PC-9 (cell line): ENCODE results near the gene HEG1. TPM values are rescaled to one million over a fixed set of nuclear protein-coding genes. Genes with fewer than 3 reads are reported as not detected.

ENCODE experiments used
- BruUV-seq: library from RNA; stranded (reverse); fragments of 400-500 nt; replicated peaks from 2 replicates; lab custom pipeline; 2021; lab: Mats Ljungman, UMichigan
- CTCF ChIA-PET: fragments of 300-600 bp; sonication (Branson Sonifier 250); formaldehyde crosslinking; loops from one replicate; lab custom pipeline; 2022; ENCODE audit warnings: antibody characterized with exemption; lab: Charles Lee
- POLR2A ChIA-PET: fragments of 300-600 bp; sonication (Branson Sonifier 250); formaldehyde crosslinking; loops from one replicate; lab custom pipeline; 2022; ENCODE audit warnings: antibody characterized with exemption; ENCODE audit not compliant: unreplicated experiment; lab: Charles Lee
- DNase-seq, 2 experiments: peaks; one replicate each; pipeline versions ENCODE4 v3.0.0 to v3.0.0-alpha.2; 2015 to 2022; ENCODE audit warnings: mixed read lengths in 1 of 2
- H2AFZ ChIP-seq: fragments of 200-600 bp; sonication (generic); 2 replicates; pipeline ENCODE4 v1.8.1; 2017; ENCODE audit warnings: antibody characterized with exemption
- H3F3A ChIP-seq: fragments of 200-600 bp; sonication (generic); 2 replicates; pipeline ENCODE4 v1.8.1; 2017; ENCODE audit warnings: antibody characterized with exemption, mild to moderate bottlenecking, low read depth; ENCODE audit not compliant: insufficient read depth
- H3K27ac ChIP-seq: fragments of 200-600 bp; sonication (generic); 2 replicates; pipeline ENCODE4 v1.6.1; 2016; ENCODE audit warnings: mixed run types
- H3K27me3 ChIP-seq: fragments of 200-600 bp; sonication (generic); 2 replicates; pipeline ENCODE4 v1.6.1; 2016; ENCODE audit warnings: low read depth, mixed run types; ENCODE audit not compliant: insufficient read depth
- H3K36me3 ChIP-seq: fragments of 200-600 bp; sonication (generic); 2 replicates; pipeline ENCODE4 v1.6.1; 2016; ENCODE audit warnings: low read depth, mixed run types
- H3K4me1 ChIP-seq: fragments of 200-600 bp; sonication (generic); replicated peaks from 2 replicates; pipeline ENCODE4 v1.6.1; 2016; ENCODE audit warnings: mixed run types; ENCODE audit not compliant: insufficient read depth
- H3K4me2 ChIP-seq: fragments of 200-600 bp; sonication (generic); 2 replicates; pipeline ENCODE4 v1.6.1; 2017; ENCODE audit warnings: mixed run types
- H3K4me3 ChIP-seq: fragments of 200-600 bp; sonication (generic); 2 replicates; pipeline ENCODE4 v1.6.1; 2016; ENCODE audit warnings: mixed run types
- H3K79me2 ChIP-seq: fragments of 200-600 bp; sonication (generic); 2 replicates; pipeline ENCODE4 v1.6.1; 2017; ENCODE audit warnings: low read depth, mixed run types
- H3K9me2 ChIP-seq: fragments of 200-600 bp; sonication (generic); 2 replicates; pipeline ENCODE4 v1.8.1; 2017; ENCODE audit warnings: mild to moderate bottlenecking; ENCODE audit not compliant: insufficient read depth
- H3K9me3 ChIP-seq: fragments of 200-600 bp; sonication (generic); 2 replicates; pipeline ENCODE4 v1.8.1; 2016; ENCODE audit warnings: low read depth; ENCODE audit not compliant: insufficient read depth
- H4K20me1 ChIP-seq: fragments of 200-600 bp; sonication (generic); 2 replicates; pipeline ENCODE4 v1.8.1; 2017; ENCODE audit not compliant: insufficient read depth
- CTCF ChIP-seq: fragments of 200-600 bp; sonication (generic); conservative IDR thresholded peaks from 2 replicates; pipeline ENCODE4 v1.6.1; 2017; ENCODE audit warnings: mixed run types, antibody characterized with exemption, mild to moderate bottlenecking, moderate library complexity
- EZH2 ChIP-seq: fragments of 200-600 bp; sonication (generic); IDR thresholded peaks from 2 replicates; pipeline ENCODE4 v1.8.0; 2017; ENCODE audit warnings: antibody characterized with exemption, low read depth
- intact Hi-C: fragments of 100-400 bp; cut with micrococcal nuclease; formaldehyde crosslinking; loops from one replicate; pipeline ENCODE4 v1.10.0; 2022; ENCODE audit not compliant: unreplicated experiment
- total RNA-seq: library from RNA; stranded (reverse); gene quantifications from 2 replicates; pipeline ENCODE4 v1.2.3, GENCODE V29; 2021

The HEG1 gene
- total RNA-seq, 1 experiment from 2014 or later: 33.5 TPM

- no peak for DNase-seq
- H3K36me3 ChIP-seq: no peaks in the 10 kb centered on the region
- no peak overlapping the region for H3K4me2 ChIP-seq
- CTCF ChIA-PET: no interaction called here
- no peaks in the 10 kb centered on the region for H3K9me3 ChIP-seq
- no peaks in the 10 kb centered on the region for H3K27me3 ChIP-seq
- H3K4me3 ChIP-seq: no peak overlapping the region
- no peaks in the 10 kb centered on the region for H3K79me2 ChIP-seq
- POLR2A ChIA-PET: no interaction called here
- BruUV-seq: no TSS peak
- intact Hi-C loops: no loop called here
- no peaks in the 10 kb centered on the region for H4K20me1 ChIP-seq
- H2AFZ ChIP-seq: no peak overlapping the region
- no peaks in the 10 kb centered on the region for H3F3A ChIP-seq
- no peaks in the 10 kb centered on the region for H3K9me2 ChIP-seq
- no peak for TF ChIP-seq EZH2
- TF ChIP-seq CTCF: no peak
- H3K4me1 ChIP-seq: peaks cover 7% of the 10 kb centered on the region; the same call in 1 of the 2 replicates
- no peak overlapping the region for H3K27ac ChIP-seq
Measured at GRCh38 chr3:125048282-125048681, 7.5 kb downstream of the HEG1 start.

- ChIA-PET CTCF (interaction anchor here (0.7 kb wide), 1 partner anchor 37 kb away, joined by 3 read pairs; no protein-coding TSS in a partner anchor), POLR2A (no interaction called here)
- no peaks in the 10 kb centered on the region for H4K20me1 ChIP-seq
- H3K36me3 ChIP-seq: no peaks in the 10 kb centered on the region
- H3K4me1 ChIP-seq: no peaks in the 10 kb centered on the region
- no peak for DNase-seq
- no peak overlapping the region for H3K4me3 ChIP-seq
- no peaks in the 10 kb centered on the region for H3K79me2 ChIP-seq
- H3K9me3 ChIP-seq: no peaks in the 10 kb centered on the region
- H3K4me2 ChIP-seq: no peak overlapping the region
- TF ChIP-seq EZH2: no peak
- no peak for TF ChIP-seq CTCF
- no peak overlapping the region for H3K27ac ChIP-seq
- H3F3A ChIP-seq: no peaks in the 10 kb centered on the region
- intact Hi-C loops: no loop called here
- no peak overlapping the region for H2AFZ ChIP-seq
- no peaks in the 10 kb centered on the region for H3K27me3 ChIP-seq
- no peaks in the 10 kb centered on the region; the same call in 1 of the 2 replicates for H3K9me2 ChIP-seq
- no TSS peak for BruUV-seq
Measured at GRCh38 chr3:125045965-125046364, 9.8 kb downstream of the HEG1 start.

GRCh38 chr3:125045194-125045593, 10.6 kb downstream of the HEG1 start:
- Histone ChIP-seq H3K4me2 (no peak overlapping the region), H4K20me1 (no peaks in the 10 kb centered on the region), H3K4me3 (no peak overlapping the region), H3K9me3 (no peaks in the 10 kb centered on the region), H3F3A (no peaks in the 10 kb centered on the region), H3K27me3 (no peaks in the 10 kb centered on the region), H3K36me3 (no peaks in the 10 kb centered on the region), H2AFZ (no peak overlapping the region), H3K4me1 (no peaks in the 10 kb centered on the region), H3K27ac (no peak overlapping the region), H3K9me2 (no peaks in the 10 kb centered on the region; the same call in 1 of the 2 replicates), H3K79me2 (no peaks in the 10 kb centered on the region)
- intact Hi-C loops: no loop called here
- DNase-seq: no peak
- ChIA-PET CTCF (no interaction called here), POLR2A (interaction anchor here (0.6 kb wide), 1 partner anchor 1240 kb away, joined by 3 read pairs; no protein-coding TSS in a partner anchor)
- BruUV-seq: no TSS peak
- TF ChIP-seq EZH2 (no peak), CTCF (no peak)
